ENCODE results near the gene ROBO3.

The ROBO3 gene

DNA sequence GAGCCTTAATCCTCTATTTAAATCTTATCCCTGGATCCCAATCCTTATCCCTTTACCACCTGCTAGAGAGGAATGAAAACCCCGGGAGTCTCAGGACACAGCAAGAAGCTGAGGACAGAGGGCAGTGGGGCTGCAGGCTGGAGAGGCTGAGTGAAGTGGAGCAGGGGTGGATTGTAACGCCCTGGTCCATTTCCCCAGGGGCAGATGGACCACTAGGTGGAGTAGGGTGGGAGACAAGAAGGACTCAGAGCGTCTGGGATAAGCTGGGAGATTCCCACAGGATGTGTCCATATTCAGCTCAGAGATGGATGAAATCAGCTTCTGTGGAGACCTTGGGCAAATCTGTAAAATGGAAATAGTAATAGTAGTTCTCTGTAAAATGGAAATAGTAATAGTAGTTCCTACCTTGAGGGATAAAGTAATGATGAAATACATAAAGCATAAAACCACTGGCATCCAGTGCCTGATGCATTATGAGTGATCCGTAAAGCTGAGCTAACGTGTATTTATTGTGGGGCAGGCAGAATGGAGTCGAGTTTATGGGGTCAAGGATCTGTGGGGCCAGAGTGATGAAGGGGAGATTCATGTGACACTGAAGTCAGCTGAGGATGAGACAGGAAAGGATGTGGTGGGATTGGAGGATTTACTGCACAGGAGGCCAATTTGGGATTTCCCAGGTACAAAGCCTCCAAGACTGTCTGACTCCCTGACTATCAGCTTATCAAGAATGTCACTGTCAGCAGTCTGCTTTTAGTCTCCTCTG lies 34.3 kb downstream of the ROBO3 start:
- peak overlapping the region in 20 of 21 experiments; percentile 38 to 85 (median 69) for H3K27ac ChIP-seq

GRCh38 chr11:124900464-124900863 lies 35.2 kb downstream of the ROBO3 start:
- Histone ChIP-seq H3K27ac (peak overlapping the region in 16 of 21 experiments; percentile 18 to 85 (median 58)), H3K4me3 (no peak overlapping the region)

More for the DNA sequence above, 34.3 kb downstream of the ROBO3 start:
- no peak overlapping the region for H3K4me3 ChIP-seq

DNA sequence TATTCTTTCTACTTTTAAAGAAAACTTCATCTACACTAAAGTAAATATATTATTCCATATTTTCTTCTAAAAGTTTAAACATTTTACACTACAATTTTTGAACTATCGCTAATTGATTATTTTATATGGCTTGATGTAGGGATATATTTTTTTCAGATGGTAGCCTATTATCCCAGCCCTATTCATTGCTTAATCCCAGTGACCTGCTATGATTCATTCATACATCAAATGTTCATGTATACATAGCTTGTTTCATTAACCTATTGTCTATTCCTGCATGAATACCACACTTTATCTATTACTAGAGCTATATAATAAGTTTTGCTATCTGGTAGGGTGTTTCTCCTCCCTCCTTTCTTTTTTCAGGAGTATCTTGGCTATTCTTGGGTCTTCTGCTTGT lies 37.4 kb downstream of the ROBO3 start:
- Histone ChIP-seq H3K27ac (no peak overlapping the region), H3K4me3 (no peak overlapping the region)

GRCh38 chr11:124915541-124916369 lies 50.5 kb downstream of the ROBO3 start:
- H3K4me3 ChIP-seq: no peak overlapping the region
- no peak overlapping the region for H3K27ac ChIP-seq

GRCh38 chr11:124916370-124916710 lies 51.1 kb downstream of the ROBO3 start:
- H3K4me3 ChIP-seq: no peak overlapping the region
- H3K27ac ChIP-seq: no peak overlapping the region

- Histone ChIP-seq H3K4me3 (no peak overlapping the region), H3K27ac (no peak overlapping the region)
These were observed 51.9 kb downstream of the ROBO3 start for GRCh38 chr11:124917115-124917637.

GRCh38 chr11:124918950-124919349 lies 53.7 kb downstream of the ROBO3 start, which contains the start of gene HEPN1:
Gene HEPN1, plus strand, starts transcription at chr11:124919250.
- no peak within 1 kb of the TSS for H3K4me3 ChIP-seq
- H3K27ac ChIP-seq: no peak within 1 kb of the TSS

DNA sequence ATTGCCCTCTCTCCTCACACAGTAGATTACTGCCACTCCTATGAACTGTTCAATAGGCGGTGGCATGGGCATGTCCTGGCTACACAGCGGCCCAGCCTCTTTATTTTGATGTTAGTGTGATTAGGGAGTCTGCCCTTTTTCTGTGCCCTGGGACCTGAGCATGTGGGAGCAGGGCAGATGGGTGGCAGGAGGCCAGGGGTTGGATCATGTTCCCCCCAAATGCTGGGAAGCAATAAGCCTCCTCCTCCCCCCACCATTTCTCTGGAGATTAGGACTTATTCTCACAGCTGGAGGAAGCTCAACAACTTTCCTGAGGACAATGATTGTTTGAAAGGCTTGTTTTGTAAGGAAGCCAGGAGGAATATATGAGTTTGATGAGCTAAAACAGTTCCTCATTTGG lies 54.7 kb downstream of the ROBO3 start:
- Histone ChIP-seq H3K4me3 (no peak overlapping the region), H3K27ac (no peak overlapping the region)

GRCh38 chr11:124920356-124920755 lies 55.1 kb downstream of the ROBO3 start:
- H3K27ac ChIP-seq: peak overlapping the region in 1 of 21 experiments; percentile 73

DNA sequence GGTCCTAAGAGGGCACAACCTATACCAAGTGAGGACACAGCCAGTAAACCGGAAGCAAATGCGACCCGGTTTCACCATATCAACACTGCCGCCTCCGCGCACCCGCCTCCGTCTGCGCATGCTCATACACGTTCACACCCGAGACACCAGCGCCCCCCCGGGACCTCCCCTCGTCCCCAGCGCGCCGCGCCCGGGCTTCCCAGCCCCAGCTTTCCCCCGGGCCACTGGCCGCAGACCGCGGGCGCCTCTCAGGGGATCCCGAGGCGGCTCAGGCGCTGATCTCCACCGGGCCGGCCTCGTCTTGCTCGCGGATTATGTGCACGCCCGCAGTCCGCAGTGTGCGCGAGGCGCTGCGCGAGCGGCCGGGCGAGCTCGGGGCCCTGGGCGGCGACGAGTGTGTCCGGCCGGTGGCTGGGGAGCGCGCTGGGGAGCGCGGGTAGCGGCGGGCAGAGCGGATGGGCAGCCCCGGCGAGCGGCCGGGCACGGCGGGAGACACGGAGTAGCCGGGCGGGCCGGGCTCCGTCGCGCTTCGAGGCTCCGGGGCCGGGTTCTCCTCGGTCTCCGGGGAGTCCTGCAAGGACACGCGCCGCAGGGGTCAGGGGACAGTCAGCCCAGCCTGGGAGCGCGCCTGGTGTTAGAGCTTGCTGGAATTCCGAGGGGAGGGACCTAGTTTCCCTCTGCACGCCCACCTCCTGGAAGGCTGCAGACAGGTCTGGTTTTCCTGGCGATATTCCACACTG lies 55.8 kb downstream of the ROBO3 start:
- Histone ChIP-seq H3K27ac (peak overlapping the region in 11 of 21 experiments; percentile 3 to 73 (median 31)), H3K4me3 (peak overlapping the region; percentile 18 to 46 (median 32))

More at GRCh38 chr11:124920356-124920755, 55.1 kb downstream of the ROBO3 start:
- H3K4me3 ChIP-seq: peak overlapping the region in 1 of 7 experiments; percentile 35

DNA sequence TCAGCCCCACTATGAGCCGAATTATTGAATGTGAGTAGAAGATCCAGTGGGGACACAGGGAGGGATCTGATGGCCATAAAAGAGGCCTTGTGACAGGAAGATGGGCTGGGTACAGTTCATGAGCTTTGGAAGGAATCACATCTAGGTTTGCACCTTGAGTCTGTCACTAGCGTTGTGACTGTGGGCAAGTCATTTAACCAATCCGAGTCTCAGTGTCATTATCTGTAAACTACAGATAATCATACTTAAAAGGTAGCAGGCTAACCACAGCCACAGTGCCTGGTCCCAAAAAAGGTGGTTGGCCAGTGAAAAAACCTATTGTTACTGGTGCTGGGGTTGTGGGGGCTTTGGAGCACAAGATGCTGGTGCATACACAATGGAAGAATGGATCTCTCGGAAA lies 57.6 kb downstream of the ROBO3 start:
- no peak overlapping the region for H3K27ac ChIP-seq
- no peak overlapping the region for H3K4me3 ChIP-seq

GRCh38 chr11:124923296-124923695 lies 58.1 kb downstream of the ROBO3 start:
- Histone ChIP-seq H3K27ac (no peak overlapping the region), H3K4me3 (no peak overlapping the region)

DNA sequence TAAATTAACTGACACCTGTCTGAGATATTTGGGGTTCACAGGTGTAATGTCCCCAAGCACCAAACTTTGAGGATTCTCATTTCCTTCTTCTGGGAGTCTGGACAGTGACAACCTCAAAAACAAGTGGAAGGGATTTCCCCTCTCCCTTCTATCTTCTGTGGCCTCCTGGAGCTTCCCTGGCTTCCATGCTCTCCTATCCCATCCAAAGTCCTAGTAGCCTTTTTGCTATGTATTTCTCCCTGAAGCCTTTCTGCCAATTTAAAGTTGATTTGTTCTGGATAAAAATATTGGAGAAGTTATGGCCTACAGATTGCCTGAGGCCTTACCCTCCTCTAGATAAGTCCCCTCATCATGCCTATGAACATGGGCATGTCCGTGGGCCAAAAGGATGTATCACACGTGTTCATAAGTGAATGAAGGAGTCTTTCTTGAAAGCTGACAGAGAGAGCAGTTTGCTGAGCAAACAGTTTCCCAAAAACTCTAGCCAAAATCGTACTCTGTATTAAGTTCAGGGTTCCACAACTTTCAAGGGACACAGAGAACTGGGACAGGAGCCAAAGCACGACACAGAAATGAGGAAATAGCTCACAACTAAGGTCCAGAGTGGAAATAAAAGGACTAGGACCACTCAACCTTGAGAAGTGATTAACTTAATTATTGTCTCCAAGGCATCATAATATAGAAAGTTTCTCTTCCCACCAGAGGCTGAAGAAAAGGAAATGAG lies 63.9 kb downstream of the ROBO3 start:
- H3K4me3 ChIP-seq: no peak overlapping the region
- no peak overlapping the region for H3K27ac ChIP-seq

DNA sequence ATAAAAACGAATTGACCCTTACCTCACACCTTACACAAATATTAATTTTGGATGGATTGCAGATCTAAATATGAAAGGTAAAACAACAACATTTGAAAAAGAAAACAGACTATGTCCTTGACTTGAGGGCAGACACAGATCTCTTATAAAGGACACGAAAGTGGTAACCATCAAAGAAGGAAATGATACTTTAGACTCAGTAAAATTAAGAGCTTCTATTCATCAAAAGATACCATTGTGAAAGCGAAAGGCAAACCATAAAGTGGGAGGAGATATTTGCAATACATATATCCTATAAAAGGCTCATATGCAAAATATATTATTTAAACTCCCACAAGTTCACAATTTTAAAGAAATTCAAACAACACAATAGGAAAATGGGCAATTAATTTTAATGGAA lies 65.6 kb downstream of the ROBO3 start:
- no peak overlapping the region for H3K27ac ChIP-seq
- no peak overlapping the region for H3K4me3 ChIP-seq
